HFF-Myc (cell line): ENCODE results near the gene EPGN.

Source experiments
- DNase-seq: peaks from one replicate; pipeline ENCODE4 v3.0.0-alpha.2; 2011; ENCODE audit warnings: low read depth; ENCODE audit errors: extremely low read depth
- H3K4me3 ChIP-seq: replicated peaks from 2 replicates; pipeline ENCODE4 v1.5.1; 2011; ENCODE audit warnings: low read depth, mild to moderate bottlenecking, control low read depth, low read length
- CTCF ChIP-seq: IDR thresholded peaks from 2 replicates; pipeline ENCODE4 v1.5.1; 2012; ENCODE audit warnings: mild to moderate bottlenecking, low read depth, low read length, control low read depth; ENCODE audit errors: missing control alignments

The EPGN gene

GRCh38 chr4:74268643-74269042 is 39.6 kb upstream of the EPGN start:
- DNase-seq = no peak
- H3K4me3 ChIP-seq = no peak overlapping the region
- no peak for TF ChIP-seq CTCF

- no peak for DNase-seq
- TF ChIP-seq CTCF = no peak
- H3K4me3 ChIP-seq = no peak overlapping the region
Observed at GRCh38 chr4:74278490-74278889, 29.8 kb upstream of the EPGN start.

- no peak overlapping the region for H3K4me3 ChIP-seq
- no peak for DNase-seq
- no peak for TF ChIP-seq CTCF
Observed at GRCh38 chr4:74279716-74280115, 28.6 kb upstream of the EPGN start.

- DNase-seq = no peak
- TF ChIP-seq CTCF = no peak
- no peak overlapping the region for H3K4me3 ChIP-seq
Observed at GRCh38 chr4:74282926-74283325, 25.3 kb upstream of the EPGN start.

GRCh38 chr4:74283614-74284013 is 24.7 kb upstream of the EPGN start:
- H3K4me3 ChIP-seq = no peak overlapping the region
- no peak for TF ChIP-seq CTCF
- peak; percentile 39 for DNase-seq

- no peak overlapping the region for H3K4me3 ChIP-seq
- TF ChIP-seq CTCF = no peak
- no peak for DNase-seq
Observed at GRCh38 chr4:74284053-74284452, 24.2 kb upstream of the EPGN start.

- no peak for DNase-seq
- H3K4me3 ChIP-seq = no peak overlapping the region
- no peak for TF ChIP-seq CTCF
Observed at GRCh38 chr4:74287164-74287563, 21.1 kb upstream of the EPGN start.
